H1 (cell line): ENCODE measurements around the gene FERMT1. TPM values are rescaled to one million over a fixed set of nuclear protein-coding genes. Genes with fewer than 3 reads are reported as not detected.

Source experiments
- CTCF ChIA-PET: fragments of 300-600 bp; sonication (Branson Sonifier 250); formaldehyde crosslinking; loops from one replicate; lab custom pipeline; 2021; ENCODE audit not compliant: partially characterized antibody; lab: Charles Lee
- POLR2A ChIA-PET: fragments of 300-600 bp; sonication (Branson Sonifier 250); formaldehyde crosslinking; loops from one replicate; lab custom pipeline; 2021; ENCODE audit warnings: inconsistent platforms; ENCODE audit not compliant: partially characterized antibody; lab: Charles Lee
- DNase-seq, 2 experiments: peaks; one replicate each; pipeline versions ENCODE4 v3.0.0 to v3.0.0-alpha.2; 2010 to 2022; ENCODE audit warnings: low spot score in 2 of 2, low read depth in 1 of 2, mixed read lengths in 1 of 2
- FAIRE-seq: peaks from 2 replicates; lab custom pipeline; 2011; peaks lifted over from hg19 to GRCh38; lab: Jason Lieb, UNC
- H2AFZ ChIP-seq: 2 replicates; pipeline ENCODE4 v1.8.1; 2012; ENCODE audit warnings: low read length, inconsistent platforms
- H2AK5ac ChIP-seq: 2 replicates; pipeline ENCODE4 v1.6.1; 2013; ENCODE audit warnings: low read depth, low read length
- H2BK120ac ChIP-seq: replicated peaks from 2 replicates; pipeline ENCODE3; 2013; ENCODE audit warnings: low read depth, low read length, inconsistent platforms
- H2BK12ac ChIP-seq: 2 replicates; pipeline ENCODE4 v1.6.1; 2013; ENCODE audit warnings: low read depth, low read length
- H2BK15ac ChIP-seq: 2 replicates; pipeline ENCODE4 v1.6.1; 2013; ENCODE audit warnings: low read length
- H2BK20ac ChIP-seq: 2 replicates; pipeline ENCODE4 v1.6.1; 2013; ENCODE audit warnings: low read length
- H2BK5ac ChIP-seq: 2 replicates; pipeline ENCODE4 v1.6.1; 2013; ENCODE audit warnings: low read depth, low read length
- H3K14ac ChIP-seq: 2 replicates; pipeline ENCODE4 v1.6.1; 2013; ENCODE audit warnings: inconsistent platforms; ENCODE audit not compliant: insufficient read length
- H3K18ac ChIP-seq: 2 replicates; pipeline ENCODE4 v1.6.1; 2013; ENCODE audit warnings: low read length; ENCODE audit errors: extremely low read depth
- H3K23ac ChIP-seq: 2 replicates; pipeline ENCODE4 v1.6.1; 2013; ENCODE audit warnings: inconsistent platforms; ENCODE audit not compliant: insufficient read length
- H3K23me2 ChIP-seq: 2 replicates; pipeline ENCODE4 v1.6.1; 2013; ENCODE audit warnings: low read depth, low read length
- H3K27ac ChIP-seq: 2 replicates; pipeline ENCODE4 v1.6.1; 2011; ENCODE audit warnings: low read depth, low read length, inconsistent platforms
- H3K27me3 ChIP-seq, 4 experiments: replicated peaks in 1 of 4; 1 replicate in 1 of 4; 2 replicates in 3 of 4; pipeline versions ENCODE4 v1.6.1 to v1.8.1; 2011 to 2013; ENCODE audit warnings: low read length in 3 of 4, mild to moderate bottlenecking in 3 of 4, inconsistent platforms in 2 of 4, mixed read lengths in 2 of 4, moderate library complexity in 1 of 4; ENCODE audit not compliant: control insufficient read depth in 3 of 4, insufficient read depth in 3 of 4; ENCODE audit errors: extremely low read depth in 1 of 4
- H3K36me3 ChIP-seq, 4 experiments: 2 replicates each; pipeline versions ENCODE4 v1.6.1 to v1.8.1; 2011 to 2013; ENCODE audit warnings: mild to moderate bottlenecking in 4 of 4, low read length in 3 of 4, moderate library complexity in 2 of 4, control low read depth in 1 of 4, inconsistent platforms in 1 of 4; ENCODE audit not compliant: insufficient read depth in 4 of 4, control insufficient read depth in 2 of 4
- H3K4ac ChIP-seq: replicated peaks from 2 replicates; pipeline ENCODE3; 2013; ENCODE audit warnings: low read length, low read depth, mixed read lengths, inconsistent platforms; ENCODE audit not compliant: insufficient read length
- H3K4me1 ChIP-seq, 4 experiments: replicated peaks in 1 of 4; 1 replicate in 1 of 4; 2 replicates in 3 of 4; pipeline versions ENCODE4 v1.6.1 to v1.8.1; 2011 to 2013; ENCODE audit warnings: low read length in 3 of 4, inconsistent platforms in 2 of 4, mixed read lengths in 1 of 4; ENCODE audit not compliant: insufficient read depth in 4 of 4, control insufficient read depth in 3 of 4
- H3K4me2 ChIP-seq, 2 experiments: 2 replicates each; pipeline versions ENCODE4 v1.6.1 to v1.8.1; 2011 to 2013; ENCODE audit warnings: low read depth in 2 of 2, low read length in 2 of 2, control low read depth in 1 of 2, inconsistent platforms in 1 of 2, mild to moderate bottlenecking in 1 of 2; ENCODE audit not compliant: insufficient read depth in 1 of 2
- H3K4me3 ChIP-seq, 4 experiments: fragments of 200-600, 300-600 bp in 1 of 4; sonication (generic), shearing (Covaris generic), sonication (Bioruptor Twin) in 1 of 4; 2 replicates each; pipeline versions ENCODE4 v1.5.1 to v1.8.1; 2011 to 2016; ENCODE audit warnings: low read length in 4 of 4, low read depth in 3 of 4, control low read depth in 2 of 4, inconsistent platforms in 2 of 4, mild to moderate bottlenecking in 2 of 4, mixed read lengths in 1 of 4, moderate library complexity in 1 of 4; ENCODE audit not compliant: insufficient read depth in 2 of 4; ENCODE audit errors: extremely low read depth in 1 of 4
- H3K56ac ChIP-seq: replicated peaks from 2 replicates; pipeline ENCODE3; 2013; ENCODE audit warnings: low read depth, mild to moderate bottlenecking, mixed read lengths, low read length, inconsistent platforms; ENCODE audit not compliant: insufficient read length
- H3K79me1 ChIP-seq: 2 replicates; pipeline ENCODE4 v1.6.1; 2013; ENCODE audit warnings: low read depth, low read length, control low read depth
- H3K79me2 ChIP-seq, 2 experiments: 2 replicates each; pipeline versions ENCODE4 v1.6.1 to v1.8.1; 2012 to 2013; ENCODE audit warnings: low read length in 2 of 2, mild to moderate bottlenecking in 2 of 2, inconsistent platforms in 1 of 2; ENCODE audit not compliant: insufficient read depth in 2 of 2, control insufficient read depth in 1 of 2
- H3K9ac ChIP-seq, 4 experiments: replicated peaks in 1 of 4; 1 replicate in 1 of 4; 2 replicates in 3 of 4; pipeline versions ENCODE4 v1.6.1 to v1.8.1; 2011 to 2013; ENCODE audit warnings: low read depth in 3 of 4, low read length in 3 of 4, control low read depth in 2 of 4, mild to moderate bottlenecking in 2 of 4, moderate library complexity in 2 of 4, inconsistent platforms in 1 of 4; ENCODE audit errors: extremely low read depth in 1 of 4
- H3K9me3 ChIP-seq, 2 experiments: 2 replicates each; pipeline versions ENCODE4 v1.6.1 to v1.8.1; 2012 to 2013; ENCODE audit warnings: mild to moderate bottlenecking in 2 of 2, moderate library complexity in 2 of 2, control low read depth in 1 of 2, inconsistent platforms in 1 of 2, low read depth in 1 of 2, low read length in 1 of 2, mixed read lengths in 1 of 2; ENCODE audit not compliant: insufficient read depth in 2 of 2
- H4K20me1 ChIP-seq, 2 experiments: replicated peaks in 1 of 2; 2 replicates each; pipeline versions ENCODE3 to v1.8.1; 2011 to 2013; ENCODE audit warnings: inconsistent platforms in 2 of 2, low read length in 2 of 2, mild to moderate bottlenecking in 1 of 2; ENCODE audit not compliant: insufficient read depth in 2 of 2, control insufficient read depth in 1 of 2
- H4K5ac ChIP-seq: 2 replicates; pipeline ENCODE4 v1.6.1; 2013; ENCODE audit warnings: low read length, low read depth, mixed read lengths, inconsistent platforms; ENCODE audit not compliant: insufficient read length
- H4K8ac ChIP-seq: 2 replicates; pipeline ENCODE4 v1.8.0; 2013; ENCODE audit warnings: mild to moderate bottlenecking, moderate library complexity, low read length, inconsistent platforms; ENCODE audit not compliant: insufficient read depth; ENCODE audit errors: extremely low read depth
- H4K91ac ChIP-seq: replicated peaks from 2 replicates; pipeline ENCODE3; 2013; ENCODE audit warnings: low read length, mixed read lengths, inconsistent platforms; ENCODE audit not compliant: insufficient read length
- CHD2 ChIP-seq: IDR thresholded peaks from 2 replicates; pipeline ENCODE4 v1.6.1; 2012; ENCODE audit warnings: low read length, improper control_type of control experiment
- EGR1 ChIP-seq: IDR thresholded peaks from 2 replicates; pipeline ENCODE4 v1.6.1; 2011; ENCODE audit warnings: low read depth, low read length, borderline replicate concordance
- KDM4A ChIP-seq: IDR thresholded peaks from one replicate; pipeline ENCODE4 v1.7.1; 2012; ENCODE audit warnings: low read depth, mild to moderate bottlenecking, moderate library complexity, low read length, inconsistent platforms; ENCODE audit not compliant: severe bottlenecking
- RFX5 ChIP-seq: IDR thresholded peaks from 2 replicates; pipeline ENCODE4 v1.6.1; 2011; ENCODE audit warnings: low read depth, low read length, improper control_type of control experiment, borderline replicate concordance
- SUZ12 ChIP-seq: fragments of 200-600 bp; sonication (generic); IDR thresholded peaks from 2 replicates; pipeline ENCODE4 v1.6.1; 2012; ENCODE audit warnings: mild to moderate bottlenecking, inconsistent platforms, low read length, moderate library complexity, mixed read lengths
- WGBS, 2 experiments: shearing (Covaris generic) in 1 of 2; methylation state at CpG; one replicate each; pipeline versions ENCODE4 v1.1.6 to v1.1.7; 2013 to 2015; ENCODE audit warnings: low lambda C conversion rate in 2 of 2, mixed read lengths in 2 of 2, inconsistent platforms in 1 of 2, low coverage in 1 of 2, missing lambda C conversion rate in 1 of 2; ENCODE audit not compliant: insufficient replicate concordance in 2 of 2, insufficient coverage in 1 of 2, insufficient read length in 1 of 2; ENCODE audit errors: extremely low coverage in 1 of 2, missing lambda C conversion rate in 1 of 2; 5-methylcytosine and 5-hydroxymethylcytosine counted together
- polyA plus RNA-seq, 7 experiments: library from polyadenylated mRNA; depleted of rRNA in 3 of 7; stranded (reverse) in 5 of 7; unstranded in 2 of 7; fragments of >200 nt in 5 of 7; fragments of 200-250 nt in 2 of 7; gene quantifications; 1 replicate in 5 of 7; 2 replicates in 1 of 7; 4 replicates in 1 of 7; pipeline versions ENCODE4 v1.2.1 to v1.2.3, GENCODE V29; 2011 to 2013; ENCODE audit warnings: missing spikeins in 2 of 7, mixed read lengths in 2 of 7
- total RNA-seq: library from RNA; stranded (reverse); fragmentation: NEBNext Ultra II Directional; extraction: Animal tissue kit (Norgen Biotek cat#: 25700); gene quantifications from 2 replicates; pipeline ENCODE4 v1.2.1, GENCODE V29; 2021

The FERMT1 gene
- total and polyA plus RNA-seq, 2 of the 8 experiments (the other 6 are each of a cell fraction or from before 2014, with no cell fraction given) = 4.2 to 17.8 TPM

DNA sequence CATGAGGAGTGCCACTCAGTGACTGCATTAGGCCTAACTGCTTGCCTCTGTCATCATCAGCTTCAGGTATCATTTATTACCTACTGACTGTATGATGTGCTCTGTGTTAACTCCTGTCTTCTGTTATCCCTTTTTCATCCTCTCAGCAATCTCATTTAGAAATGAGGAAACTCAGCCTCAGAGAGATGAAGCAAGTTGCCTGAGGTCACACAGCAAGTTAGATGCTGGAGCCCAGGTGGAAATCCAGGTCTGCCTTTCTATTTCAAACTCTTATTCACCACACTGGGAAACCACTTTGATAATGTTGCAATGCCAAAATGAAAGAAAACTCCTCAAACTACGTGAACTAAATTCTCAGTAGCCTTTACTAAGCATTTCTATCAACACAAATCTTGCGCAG is 1.3 kb downstream of the FERMT1 start:
- no peak overlapping the region for H3K18ac ChIP-seq
- H2BK5ac ChIP-seq = no peak overlapping the region
- H4K91ac ChIP-seq = peak overlapping the region; percentile 22
- H2AFZ ChIP-seq = no peak overlapping the region
- H2BK20ac ChIP-seq = peak overlapping the region; percentile 38; the same call in 1 of the 2 replicates
- peak overlapping the region; percentile 71 for H3K4ac ChIP-seq
- DNase-seq = no peak
- H3K23ac ChIP-seq = no peak overlapping the region
- no peak overlapping the region for H3K56ac ChIP-seq
- no peak overlapping the region for H4K5ac ChIP-seq
- peaks cover 1 to 15% (median 8%) of the 10 kb centered on the region in 4 experiments for H3K4me1 ChIP-seq
- FAIRE-seq = no peak
- POLR2A ChIA-PET = no interaction called here
- no peaks in the 10 kb centered on the region for H3K79me2 ChIP-seq
- H2BK15ac ChIP-seq = no peak overlapping the region
- H4K20me1 ChIP-seq = no peaks in the 10 kb centered on the region
- CTCF ChIA-PET = no interaction called here
- TF ChIP-seq RFX5 = no peak
- TF ChIP-seq CHD2 = no peak
- no peak for TF ChIP-seq SUZ12
- TF ChIP-seq KDM4A = no peak
- TF ChIP-seq EGR1 = no peak
- TF ChIP-seq, all 59 proteins: peak for 0
- Histone ChIP-seq H3K27ac (no peak overlapping the region), H2BK12ac (no peak overlapping the region; the same call in 1 of the 2 replicates), H2BK120ac (no peak overlapping the region), H3K9ac (no peak overlapping the region), H2AK5ac (no peak overlapping the region), H3K9me3 (no peaks in the 10 kb centered on the region), H3K23me2 (peaks cover 7% of the 10 kb centered on the region; the same call in 1 of the 2 replicates), H3K4me3 (peak overlapping the region in 3 of 4 experiments; percentile 11 to 62 (median 48); a peak in 4 of 8 replicates), H3K14ac (no peak overlapping the region), H4K8ac (no peak overlapping the region), H3K36me3 (peaks cover 0 to 5% (median 0%) of the 10 kb centered on the region in 4 experiments; a peak in 1 of 8 replicates), H3K27me3 (peaks cover 2 to 9% (median 7%) of the 10 kb centered on the region in 4 experiments; a peak in 5 of 7 replicates), H3K79me1 (no peaks in the 10 kb centered on the region), H3K4me2 (peak overlapping the region; percentile 91 to 97)
- WGBS, 2 experiments = 79% methylated on average over 2 of the region's 2 CpGs; no CpG with 5 or more reads in 1 of the 2 experiments
